Fibroblast of the aortic adventitia (primary cell): ENCODE results near the gene IL12RB2. TPM values are rescaled to one million over a fixed set of nuclear protein-coding genes. Genes with fewer than 3 reads are reported as not detected.

Experiments
- DNase-seq: peaks from one replicate; pipeline ENCODE4 v3.0.0-alpha.2; 2010; ENCODE audit warnings: low read depth
- H3K4me3 ChIP-seq: 2 replicates; pipeline ENCODE4 v1.5.1; 2011; ENCODE audit warnings: low read depth, mild to moderate bottlenecking, control low read depth, low read length, moderate library complexity
- CTCF ChIP-seq: IDR thresholded peaks from 2 replicates; pipeline ENCODE4 v1.5.1; 2011; ENCODE audit warnings: mild to moderate bottlenecking, low read length, control low read depth, inconsistent platforms; ENCODE audit not compliant: insufficient read depth
- total RNA-seq: library from RNA; depleted of rRNA; stranded (reverse); fragments of >200 nt; gene quantifications from 2 replicates; pipeline ENCODE4 v1.2.3, GENCODE V29; 2012; ENCODE audit warnings: low replicate concordance

IL12RB2 gene
- total RNA-seq, 1 donor = not detected

DNA sequence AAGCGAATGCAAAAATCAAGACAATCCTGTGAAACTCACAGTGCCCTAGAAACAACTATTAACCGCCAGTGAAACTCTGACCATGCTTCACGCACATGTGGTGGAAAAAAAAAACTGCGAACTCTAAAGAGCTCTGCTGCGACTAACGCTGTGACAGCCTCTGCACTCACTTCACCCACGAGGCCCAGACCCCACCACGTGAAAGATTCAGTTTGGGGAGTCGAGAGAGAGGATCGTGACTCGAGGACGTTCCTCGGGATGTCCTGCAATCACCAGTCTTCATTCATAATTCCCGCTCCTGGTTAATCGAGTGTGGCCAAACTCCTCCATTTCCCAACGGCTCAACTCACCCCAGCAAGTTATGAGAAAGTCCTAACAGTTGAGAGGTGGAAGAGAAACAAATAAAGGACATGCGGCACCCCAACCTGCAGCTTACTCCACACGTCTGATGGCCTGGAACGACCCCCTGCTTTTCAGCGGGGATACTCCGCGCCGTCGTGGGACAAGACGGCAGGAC, 121.4 kb downstream of the IL12RB2 start:
- peak overlapping the region; percentile 94 for H3K4me3 ChIP-seq
- DNase-seq = no peak
- TF ChIP-seq CTCF = no peak

- no peak for TF ChIP-seq CTCF
- DNase-seq = no peak
- peak overlapping the region; percentile 94 for H3K4me3 ChIP-seq
Observed at GRCh38 chr1:67429528-67430357, 122.1 kb downstream of the IL12RB2 start.

- peak; percentile 94 for DNase-seq
- no peak for TF ChIP-seq CTCF
- H3K4me3 ChIP-seq = peak within 1 kb of the TSS; percentile 94
Observed at GRCh38 chr1:67430358-67431155, 122.9 kb downstream of the IL12RB2 start, which contains the start of gene SERBP1. Gene SERBP1, minus strand, starts transcription at chr1:67430402. Its CDS starts 102 bp downstream, at chr1:67430300.

DNA sequence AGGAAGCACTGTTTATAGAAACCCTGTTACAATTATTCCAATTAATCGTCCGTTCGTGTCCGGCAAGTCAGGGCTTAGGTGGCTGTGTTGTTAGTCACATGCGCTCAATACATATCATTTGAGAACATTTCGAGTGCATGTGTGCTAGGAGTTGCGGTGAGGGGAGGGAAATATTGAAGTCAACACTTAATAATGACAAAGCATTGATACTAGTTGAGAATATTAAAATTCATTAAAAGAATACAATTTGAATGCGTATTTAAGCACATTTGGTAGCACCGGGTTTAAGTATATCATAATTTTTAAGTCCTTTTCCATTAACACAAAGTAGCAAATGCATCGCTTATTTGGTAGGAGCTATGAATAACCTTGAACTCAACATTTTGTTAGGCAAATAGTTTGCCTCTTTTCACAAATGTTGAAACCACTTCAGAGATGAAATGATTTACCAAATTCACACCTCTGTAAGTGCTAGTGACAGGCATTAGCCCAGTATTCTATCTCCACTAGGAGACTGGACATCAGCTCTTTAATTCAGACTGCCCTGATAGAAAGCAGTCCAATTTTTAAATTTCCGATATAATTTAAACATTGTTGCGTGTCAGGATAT, 123.6 kb downstream of the IL12RB2 start:
- no peak for DNase-seq
- no peak for TF ChIP-seq CTCF

DNA sequence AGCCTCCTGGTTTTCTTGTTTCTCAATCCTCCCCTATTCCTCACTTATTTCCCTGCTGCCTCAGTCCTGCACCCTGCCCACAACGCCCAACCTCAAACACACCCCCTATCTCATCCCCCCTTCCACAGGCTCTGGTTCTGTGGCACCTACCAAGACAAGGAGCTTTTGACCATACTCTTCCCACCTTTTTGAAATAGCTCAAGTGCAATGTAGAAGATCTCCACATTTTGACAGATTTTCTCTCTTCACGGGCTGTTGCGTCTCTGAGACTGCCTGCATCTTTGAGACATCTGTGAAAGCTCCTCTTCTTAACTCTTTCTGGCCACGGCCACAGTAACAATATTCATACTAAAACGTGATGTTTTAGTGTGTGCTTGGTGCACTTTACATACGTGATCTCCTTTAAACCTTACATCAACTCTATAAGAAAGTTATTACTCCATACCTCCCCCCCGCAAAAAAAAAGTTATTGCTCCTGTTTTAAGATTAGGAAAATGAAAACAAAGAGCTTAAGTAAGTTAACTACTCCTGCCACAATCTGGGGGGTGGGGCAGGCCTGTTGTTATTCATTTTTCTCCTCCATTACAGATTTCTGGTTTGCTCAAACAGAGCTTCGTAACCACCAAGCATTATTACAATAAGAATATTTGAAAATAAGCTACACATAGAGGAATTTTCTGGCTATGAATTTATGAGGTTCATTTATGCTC, 124.4 kb downstream of the IL12RB2 start:
- DNase-seq = no peak

More for the DNA sequence above, 123.6 kb downstream of the IL12RB2 start:
- peak overlapping the region; percentile 94 for H3K4me3 ChIP-seq

More for the DNA sequence above, 124.4 kb downstream of the IL12RB2 start:
- TF ChIP-seq CTCF = no peak
- H3K4me3 ChIP-seq = peak overlapping the region; percentile 15
